Fibroblast of the aortic adventitia (primary cell): ENCODE results near the gene LRMDA. TPM values are rescaled to one million over a fixed set of nuclear protein-coding genes. Genes with fewer than 3 reads are reported as not detected.

Experiments used
- DNase-seq: peaks from one replicate; pipeline ENCODE4 v3.0.0-alpha.2; 2010; ENCODE audit warnings: low read depth
- H3K4me3 ChIP-seq: 2 replicates; pipeline ENCODE4 v1.5.1; 2011; ENCODE audit warnings: low read depth, mild to moderate bottlenecking, control low read depth, low read length, moderate library complexity
- CTCF ChIP-seq: IDR thresholded peaks from 2 replicates; pipeline ENCODE4 v1.5.1; 2011; ENCODE audit warnings: mild to moderate bottlenecking, low read length, control low read depth, inconsistent platforms; ENCODE audit not compliant: insufficient read depth
- total RNA-seq: library from RNA; depleted of rRNA; stranded (reverse); fragments of >200 nt; gene quantifications from 2 replicates; pipeline ENCODE4 v1.2.3, GENCODE V29; 2012; ENCODE audit warnings: low replicate concordance

The LRMDA gene
- total RNA-seq, 1 donor = 6.3 TPM

DNA sequence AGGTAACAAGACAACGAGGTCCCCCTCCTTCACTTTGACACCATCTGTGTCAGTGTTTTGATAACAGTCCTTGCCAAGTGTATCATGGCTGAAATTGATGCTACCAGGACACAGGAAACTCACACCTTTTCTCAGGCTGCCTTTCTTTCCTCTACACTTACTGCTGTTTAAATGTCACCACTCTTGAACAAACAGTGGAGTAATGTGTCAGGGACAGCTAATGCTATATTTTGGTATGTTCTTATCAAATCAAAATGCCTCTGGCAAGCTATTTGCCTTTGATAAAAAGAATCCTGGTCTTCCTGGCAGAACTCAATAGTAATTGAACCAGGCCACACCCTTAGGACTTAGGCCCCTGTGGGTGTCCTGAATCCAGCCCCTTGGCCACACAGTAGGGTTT, 692.9 kb downstream of the LRMDA start:
- H3K4me3 ChIP-seq = no peak overlapping the region
- no peak for DNase-seq
- TF ChIP-seq CTCF = no peak

DNA sequence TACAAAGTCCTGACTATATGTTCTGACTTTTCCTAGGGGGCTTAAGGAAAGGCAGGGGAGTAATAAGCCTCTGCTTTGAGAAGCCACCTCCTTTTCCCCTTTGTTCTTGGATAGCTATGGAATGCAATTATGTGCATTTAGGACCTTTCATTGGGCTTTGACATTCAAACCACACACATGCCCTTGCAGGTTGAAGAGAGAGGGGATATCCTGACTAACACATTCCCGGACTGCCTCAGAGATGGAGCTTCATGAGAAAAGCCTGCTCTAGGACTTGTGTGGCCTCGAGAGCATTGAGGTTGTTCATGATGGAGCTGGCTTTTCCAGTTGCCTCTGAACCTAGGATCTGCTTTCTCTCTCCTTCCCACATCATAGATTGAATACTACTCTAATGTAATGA, 694.5 kb downstream of the LRMDA start:
- no peak for DNase-seq
- H3K4me3 ChIP-seq = no peak overlapping the region
- TF ChIP-seq CTCF = no peak

DNA sequence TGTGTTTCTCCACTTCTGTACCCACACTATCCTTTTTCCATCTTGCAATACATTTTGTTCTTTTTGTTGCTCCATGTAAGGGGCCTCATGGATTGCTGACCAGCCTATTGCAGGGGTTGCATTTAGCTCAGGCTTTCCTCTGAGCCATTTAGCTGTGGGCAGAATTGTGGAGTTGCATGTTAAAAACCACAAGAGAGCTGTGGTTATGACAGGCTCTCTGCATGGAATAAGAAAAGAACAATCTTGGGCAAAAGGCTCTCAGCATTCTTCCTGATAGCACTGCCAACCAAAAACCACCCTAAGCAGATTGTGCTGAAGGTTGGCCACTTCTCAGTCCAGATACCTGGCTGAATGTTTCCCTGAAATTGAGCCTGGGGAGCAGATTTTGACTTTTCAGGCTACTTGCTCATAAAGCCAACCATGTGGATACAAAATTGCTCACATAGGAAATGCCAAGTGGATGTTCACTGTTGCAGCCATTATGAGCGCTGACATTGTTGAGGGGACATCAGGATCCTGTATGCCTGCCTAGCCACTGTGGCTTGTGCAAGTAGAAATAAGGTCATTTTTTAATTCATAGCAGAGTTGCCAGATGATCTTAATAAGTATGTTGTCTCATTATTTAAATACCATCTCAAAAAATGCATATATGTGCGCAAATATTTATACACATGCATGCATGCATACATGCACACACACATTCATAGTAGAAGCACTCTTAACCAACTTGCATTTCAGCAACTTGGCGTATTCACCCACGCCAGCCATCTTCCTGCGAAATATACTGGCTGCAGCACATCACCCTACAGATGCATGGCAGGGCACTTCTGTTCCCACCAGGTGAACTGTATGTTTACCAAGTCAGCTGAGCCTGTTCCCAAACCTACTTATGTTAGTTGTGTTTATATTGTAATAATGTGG, 695.4 kb downstream of the LRMDA start:
- no peak for TF ChIP-seq CTCF
- DNase-seq = peak; percentile 35
- H3K4me3 ChIP-seq = no peak overlapping the region

- TF ChIP-seq CTCF = no peak
- no peak overlapping the region for H3K4me3 ChIP-seq
- DNase-seq = no peak
These were observed 696.7 kb downstream of the LRMDA start for GRCh38 chr10:76127984-76128589.

DNA sequence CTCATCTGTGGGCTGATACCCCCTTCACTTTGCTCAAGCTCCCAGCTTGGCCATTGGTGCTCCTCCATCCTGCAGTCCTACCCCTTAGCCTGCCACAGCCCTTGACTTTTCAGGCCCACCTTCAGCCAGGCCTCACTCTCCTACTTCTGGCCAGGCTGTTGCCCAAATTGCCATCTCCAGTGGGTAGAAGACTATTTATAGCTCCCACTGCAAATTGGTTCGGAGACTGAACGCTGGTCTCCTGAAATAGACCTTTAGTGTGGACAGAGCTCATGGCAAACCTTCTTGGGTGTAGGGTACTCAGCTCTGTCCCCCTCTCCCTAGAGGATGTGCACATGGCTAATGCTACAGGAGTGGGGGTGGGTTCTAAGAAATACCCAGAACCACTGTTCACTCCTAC, 697.8 kb downstream of the LRMDA start:
- H3K4me3 ChIP-seq = no peak overlapping the region
- no peak for DNase-seq
- TF ChIP-seq CTCF = no peak

- H3K4me3 ChIP-seq = no peak overlapping the region
- DNase-seq = no peak
- no peak for TF ChIP-seq CTCF
These were observed 699.5 kb downstream of the LRMDA start for GRCh38 chr10:76130892-76131291.
